WTC11 (cell line): ENCODE data around the gene SLC38A10. TPM values are rescaled to one million over a fixed set of nuclear protein-coding genes. Genes with fewer than 3 reads are reported as not detected.

ENCODE experiments used
- ATAC-seq: fragments of 200-7000 bp; cut with Tn5 transposase; 2 replicates; pipeline ENCODE4 v1.10.0; 2021; ENCODE audit warnings: mild to moderate bottlenecking, moderate library complexity
- CTCF ChIA-PET: fragments of 300-600 bp; sonication (Branson Sonifier 250); formaldehyde crosslinking; loops from one replicate; lab custom pipeline; 2021; ENCODE audit warnings: antibody characterized with exemption; lab: Charles Lee
- POLR2A ChIA-PET: fragments of 350-600 bp; sonication (Branson Sonifier 250); formaldehyde crosslinking; loops from one replicate; lab custom pipeline; 2021; ENCODE audit warnings: antibody characterized with exemption; lab: Charles Lee
- DNase-seq: peaks from one replicate; pipeline ENCODE4 v3.0.0; 2021; ENCODE audit warnings: low spot score
- H3K27ac Mint-ChIP-seq: 2 replicates; pipeline ENCODE4 v1.8.0; 2021; ENCODE audit warnings: mixed read lengths
- H3K27me3 Mint-ChIP-seq: 2 replicates; pipeline ENCODE4 v1.8.0; 2021; ENCODE audit warnings: low read depth, mild to moderate bottlenecking, moderate library complexity, mixed read lengths
- H3K36me3 Mint-ChIP-seq: 2 replicates; pipeline ENCODE4 v1.8.0; 2021; ENCODE audit warnings: mixed read lengths
- H3K4me1 Mint-ChIP-seq: 2 replicates; pipeline ENCODE4 v1.8.0; 2022; ENCODE audit warnings: mixed read lengths
- H3K4me3 Mint-ChIP-seq: 2 replicates; pipeline ENCODE4 v1.8.0; 2021; ENCODE audit warnings: mild to moderate bottlenecking, moderate library complexity, mixed read lengths
- H3K9me3 Mint-ChIP-seq: 2 replicates; pipeline ENCODE4 v1.8.0; 2021; ENCODE audit warnings: mixed read lengths
- CREB1 ChIP-seq: sonication (generic); formaldehyde crosslinking; IDR thresholded peaks from 2 replicates; pipeline ENCODE4 v1.8.0; 2023; ENCODE audit warnings: mild to moderate bottlenecking, missing genetic modification reagents
- ESRRA ChIP-seq: sonication (generic); formaldehyde crosslinking; IDR thresholded peaks from 2 replicates; pipeline ENCODE4 v1.8.1; 2022; ENCODE audit warnings: mild to moderate bottlenecking, missing genetic modification reagents, borderline replicate concordance
- JAZF1 ChIP-seq: fragments of 250-450 bp; sonication (Bioruptor Pico); IDR thresholded peaks from 2 replicates; pipeline ENCODE4 v1.9.0; 2021; ENCODE audit warnings: moderate library complexity, mild to moderate bottlenecking, inconsistent platforms
- NFE2L1 ChIP-seq: sonication (generic); formaldehyde crosslinking; IDR thresholded peaks from 2 replicates; pipeline ENCODE4 v1.8.1; 2023; ENCODE audit warnings: missing genetic modification reagents
- RELA ChIP-seq: sonication (generic); formaldehyde crosslinking; IDR thresholded peaks from 2 replicates; pipeline ENCODE4 v1.8.1; 2022; ENCODE audit warnings: missing genetic modification reagents, mild to moderate bottlenecking, borderline replicate concordance
- SOX15 ChIP-seq: fragments of 250-450 bp; sonication (Bioruptor Pico); IDR thresholded peaks from 2 replicates; pipeline ENCODE4 v1.9.0; 2021; ENCODE audit warnings: mild to moderate bottlenecking
- SP1 ChIP-seq: sonication (generic); formaldehyde crosslinking; conservative IDR thresholded peaks from 2 replicates; pipeline ENCODE4 v1.8.1; 2022; ENCODE audit warnings: missing genetic modification reagents
- TCF7 ChIP-seq: sonication (generic); formaldehyde crosslinking; IDR thresholded peaks from 2 replicates; pipeline ENCODE4 v1.8.0; 2022; ENCODE audit warnings: mild to moderate bottlenecking, low read depth, missing genetic modification reagents, moderate library complexity
- ZNF263 ChIP-seq: sonication (generic); formaldehyde crosslinking; IDR thresholded peaks from 2 replicates; pipeline ENCODE4 v1.8.1; 2022; ENCODE audit warnings: low read depth, mild to moderate bottlenecking, moderate library complexity, missing genetic modification reagents
- ZNF416 ChIP-seq: fragments of 250-450 bp; sonication (Bioruptor Pico); IDR thresholded peaks from 2 replicates; pipeline ENCODE4 v1.9.0; 2021; ENCODE audit warnings: mild to moderate bottlenecking, inconsistent platforms
- total RNA-seq: library from RNA; stranded (reverse); gene quantifications from 3 replicates; pipeline ENCODE4 v1.2.3, GENCODE V29; 2021
- TF ChIP-seq, protein P1 (sequence below): fragments of 200-600 bp; IDR thresholded peaks from 2 replicates; pipeline ENCODE4 v1.8.0; 2022; ENCODE audit warnings: antibody characterized with exemption
- TF ChIP-seq, protein P2 (sequence below): sonication (generic); formaldehyde crosslinking; conservative IDR thresholded peaks from 2 replicates; pipeline ENCODE4 v1.8.1; 2022; ENCODE audit warnings: mild to moderate bottlenecking, missing genetic modification reagents
- TF ChIP-seq, protein P3 (sequence below): fragments of 250-450 bp; sonication (Bioruptor Pico); IDR thresholded peaks from 2 replicates; pipeline ENCODE4 v1.9.0; 2021; ENCODE audit warnings: mild to moderate bottlenecking
- TF ChIP-seq, protein P4 (sequence below): sonication (generic); formaldehyde crosslinking; IDR thresholded peaks from 2 replicates; pipeline ENCODE4 v1.8.0; 2023; ENCODE audit warnings: missing genetic modification reagents
- TF ChIP-seq, protein P5 (sequence below): sonication (generic); formaldehyde crosslinking; IDR thresholded peaks from 2 replicates; pipeline ENCODE4 v1.8.0; 2023; ENCODE audit warnings: mild to moderate bottlenecking, missing genetic modification reagents
- TF ChIP-seq, protein P6 (sequence below): fragments of 250-450 bp; sonication (Bioruptor Pico); IDR thresholded peaks from 2 replicates; pipeline ENCODE4 v1.9.0; 2021; ENCODE audit warnings: mild to moderate bottlenecking, borderline replicate concordance
- TF ChIP-seq, protein P7 (sequence below): sonication (generic); formaldehyde crosslinking; IDR thresholded peaks from 2 replicates; pipeline ENCODE4 v1.8.0; 2022; ENCODE audit warnings: mild to moderate bottlenecking, missing genetic modification reagents
- TF ChIP-seq, protein P8 (sequence below): sonication (generic); formaldehyde crosslinking; IDR thresholded peaks from 2 replicates; pipeline ENCODE4 v1.8.1; 2023; ENCODE audit warnings: mild to moderate bottlenecking, moderate library complexity, missing genetic modification reagents

The SLC38A10 gene
- total RNA-seq, 1 experiment from 2014 or later = 47.0 TPM

DNA sequence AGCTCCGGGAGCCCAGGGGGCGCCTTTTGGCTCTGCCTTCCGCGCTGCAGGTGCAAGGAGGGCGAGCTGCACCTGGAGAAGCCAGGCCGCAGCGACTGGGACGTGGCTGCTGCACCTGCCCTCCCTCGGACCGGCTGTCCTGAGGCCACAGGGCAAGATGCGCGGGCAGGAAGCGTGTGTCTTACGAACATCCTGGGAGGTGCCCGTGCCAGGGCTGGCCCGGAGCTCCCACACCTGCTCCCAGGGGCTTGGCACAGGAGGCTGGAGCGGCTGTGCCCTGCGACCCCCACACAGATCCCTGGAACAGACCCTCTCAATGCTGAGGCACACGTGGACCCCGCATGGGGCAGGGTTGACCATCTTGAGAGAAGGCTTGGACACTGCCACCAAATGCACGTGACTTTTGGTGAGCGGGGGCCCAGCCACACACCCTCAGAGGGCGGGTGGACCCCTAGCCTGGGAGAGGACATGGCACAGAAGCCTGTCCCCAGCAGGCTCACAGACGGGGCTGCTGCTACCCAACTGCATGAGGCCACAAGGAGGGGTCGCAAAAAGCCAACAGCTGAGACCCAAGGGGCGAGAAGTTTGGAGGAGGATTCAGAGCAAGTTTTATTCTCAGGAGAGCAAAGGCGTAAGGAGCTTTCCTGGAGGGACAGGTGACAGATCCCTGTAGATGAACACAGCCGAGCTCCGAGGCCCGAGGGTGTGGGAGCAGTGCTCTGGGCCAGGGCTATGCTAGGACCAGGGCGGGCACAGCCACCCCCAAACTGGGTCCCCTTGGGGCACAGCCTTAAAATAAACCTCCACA, 44.6 kb downstream of the SLC38A10 start (continued):
- TF ChIP-seq ZNF416 (CRISPR knock-in tag) = no peak
- TF ChIP-seq JAZF1 (CRISPR knock-in tag) = no peak

DNA sequence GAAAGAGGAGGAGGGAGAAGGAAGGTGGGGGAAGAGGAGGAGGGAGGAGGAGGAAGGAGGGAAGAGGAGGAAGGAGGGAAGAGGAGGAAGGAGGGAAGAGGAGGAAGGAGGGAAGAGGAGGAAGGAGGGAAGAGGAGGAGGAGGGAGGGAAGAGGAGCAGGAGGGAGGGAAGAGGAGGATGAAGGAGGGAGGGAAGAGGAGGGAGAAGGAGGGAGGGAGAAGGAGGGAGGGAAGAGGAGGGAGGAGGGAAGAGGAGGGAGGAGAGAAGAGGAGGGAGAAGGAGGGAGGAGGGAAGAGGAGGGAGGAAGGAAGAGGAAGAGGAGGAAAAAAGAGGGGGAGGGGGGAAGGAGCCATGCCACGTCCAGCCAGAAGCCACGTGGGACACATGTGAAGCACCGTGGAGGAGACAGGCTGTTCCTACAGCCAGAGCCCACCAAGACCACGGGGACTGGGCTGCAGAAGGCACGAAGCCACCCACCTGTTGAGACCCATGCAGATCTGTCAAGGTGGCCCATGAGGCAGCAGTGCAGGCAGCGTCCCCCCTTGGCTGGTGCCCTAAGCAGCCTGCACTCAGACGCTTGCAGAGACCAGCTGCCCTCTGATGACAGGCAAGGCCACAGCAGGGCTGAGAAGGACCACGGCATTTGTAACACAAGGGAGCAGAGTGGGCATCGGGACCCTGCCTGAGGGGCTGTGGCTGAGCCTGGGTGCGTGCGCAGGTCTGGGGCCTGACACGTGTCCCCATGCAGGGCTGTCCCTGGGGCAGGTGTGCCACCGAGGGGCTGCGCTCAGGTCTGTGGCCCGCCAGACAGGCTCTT, 45.7 kb downstream of the SLC38A10 start:
- H3K4me3 Mint-ChIP-seq = no peak overlapping the region
- DNase-seq = no peak
- no peaks in the 10 kb centered on the region; the same call in 1 of the 2 replicates for H3K9me3 Mint-ChIP-seq
- no peak for ATAC-seq
- no peak overlapping the region for H3K27ac Mint-ChIP-seq
- H3K36me3 Mint-ChIP-seq = 0 out of 2 replicates have a peak, but pooled peaks cover 6% of the 10 kb centered on the region
- peaks cover 14% of the 10 kb centered on the region for H3K4me1 Mint-ChIP-seq
- H3K27me3 Mint-ChIP-seq = no peaks in the 10 kb centered on the region
- CTCF ChIA-PET = interaction anchor here (1.2 kb wide), 1 partner anchor 10 kb away, joined by 4 read pairs; no protein-coding TSS in a partner anchor
- POLR2A ChIA-PET = no interaction called here
- TF ChIP-seq, protein P1, sequence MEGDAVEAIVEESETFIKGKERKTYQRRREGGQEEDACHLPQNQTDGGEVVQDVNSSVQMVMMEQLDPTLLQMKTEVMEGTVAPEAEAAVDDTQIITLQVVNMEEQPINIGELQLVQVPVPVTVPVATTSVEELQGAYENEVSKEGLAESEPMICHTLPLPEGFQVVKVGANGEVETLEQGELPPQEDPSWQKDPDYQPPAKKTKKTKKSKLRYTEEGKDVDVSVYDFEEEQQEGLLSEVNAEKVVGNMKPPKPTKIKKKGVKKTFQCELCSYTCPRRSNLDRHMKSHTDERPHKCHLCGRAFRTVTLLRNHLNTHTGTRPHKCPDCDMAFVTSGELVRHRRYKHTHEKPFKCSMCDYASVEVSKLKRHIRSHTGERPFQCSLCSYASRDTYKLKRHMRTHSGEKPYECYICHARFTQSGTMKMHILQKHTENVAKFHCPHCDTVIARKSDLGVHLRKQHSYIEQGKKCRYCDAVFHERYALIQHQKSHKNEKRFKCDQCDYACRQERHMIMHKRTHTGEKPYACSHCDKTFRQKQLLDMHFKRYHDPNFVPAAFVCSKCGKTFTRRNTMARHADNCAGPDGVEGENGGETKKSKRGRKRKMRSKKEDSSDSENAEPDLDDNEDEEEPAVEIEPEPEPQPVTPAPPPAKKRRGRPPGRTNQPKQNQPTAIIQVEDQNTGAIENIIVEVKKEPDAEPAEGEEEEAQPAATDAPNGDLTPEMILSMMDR = no peak
- no peak for TF ChIP-seq ZNF263
- TF ChIP-seq, protein P2, sequence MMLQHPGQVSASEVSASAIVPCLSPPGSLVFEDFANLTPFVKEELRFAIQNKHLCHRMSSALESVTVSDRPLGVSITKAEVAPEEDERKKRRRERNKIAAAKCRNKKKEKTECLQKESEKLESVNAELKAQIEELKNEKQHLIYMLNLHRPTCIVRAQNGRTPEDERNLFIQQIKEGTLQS = no peak
- no peak for TF ChIP-seq CREB1 (CRISPR knock-in tag)
- TF ChIP-seq, protein P3, sequence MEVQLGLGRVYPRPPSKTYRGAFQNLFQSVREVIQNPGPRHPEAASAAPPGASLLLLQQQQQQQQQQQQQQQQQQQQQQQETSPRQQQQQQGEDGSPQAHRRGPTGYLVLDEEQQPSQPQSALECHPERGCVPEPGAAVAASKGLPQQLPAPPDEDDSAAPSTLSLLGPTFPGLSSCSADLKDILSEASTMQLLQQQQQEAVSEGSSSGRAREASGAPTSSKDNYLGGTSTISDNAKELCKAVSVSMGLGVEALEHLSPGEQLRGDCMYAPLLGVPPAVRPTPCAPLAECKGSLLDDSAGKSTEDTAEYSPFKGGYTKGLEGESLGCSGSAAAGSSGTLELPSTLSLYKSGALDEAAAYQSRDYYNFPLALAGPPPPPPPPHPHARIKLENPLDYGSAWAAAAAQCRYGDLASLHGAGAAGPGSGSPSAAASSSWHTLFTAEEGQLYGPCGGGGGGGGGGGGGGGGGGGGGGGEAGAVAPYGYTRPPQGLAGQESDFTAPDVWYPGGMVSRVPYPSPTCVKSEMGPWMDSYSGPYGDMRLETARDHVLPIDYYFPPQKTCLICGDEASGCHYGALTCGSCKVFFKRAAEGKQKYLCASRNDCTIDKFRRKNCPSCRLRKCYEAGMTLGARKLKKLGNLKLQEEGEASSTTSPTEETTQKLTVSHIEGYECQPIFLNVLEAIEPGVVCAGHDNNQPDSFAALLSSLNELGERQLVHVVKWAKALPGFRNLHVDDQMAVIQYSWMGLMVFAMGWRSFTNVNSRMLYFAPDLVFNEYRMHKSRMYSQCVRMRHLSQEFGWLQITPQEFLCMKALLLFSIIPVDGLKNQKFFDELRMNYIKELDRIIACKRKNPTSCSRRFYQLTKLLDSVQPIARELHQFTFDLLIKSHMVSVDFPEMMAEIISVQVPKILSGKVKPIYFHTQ (CRISPR knock-in tag) = no peak
- TF ChIP-seq RELA (CRISPR knock-in tag) = no peak
- TF ChIP-seq ESRRA (CRISPR knock-in tag) = no peak
- TF ChIP-seq, protein P4, sequence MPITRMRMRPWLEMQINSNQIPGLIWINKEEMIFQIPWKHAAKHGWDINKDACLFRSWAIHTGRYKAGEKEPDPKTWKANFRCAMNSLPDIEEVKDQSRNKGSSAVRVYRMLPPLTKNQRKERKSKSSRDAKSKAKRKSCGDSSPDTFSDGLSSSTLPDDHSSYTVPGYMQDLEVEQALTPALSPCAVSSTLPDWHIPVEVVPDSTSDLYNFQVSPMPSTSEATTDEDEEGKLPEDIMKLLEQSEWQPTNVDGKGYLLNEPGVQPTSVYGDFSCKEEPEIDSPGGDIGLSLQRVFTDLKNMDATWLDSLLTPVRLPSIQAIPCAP (CRISPR knock-in tag) = no peak
- TF ChIP-seq, protein P5, sequence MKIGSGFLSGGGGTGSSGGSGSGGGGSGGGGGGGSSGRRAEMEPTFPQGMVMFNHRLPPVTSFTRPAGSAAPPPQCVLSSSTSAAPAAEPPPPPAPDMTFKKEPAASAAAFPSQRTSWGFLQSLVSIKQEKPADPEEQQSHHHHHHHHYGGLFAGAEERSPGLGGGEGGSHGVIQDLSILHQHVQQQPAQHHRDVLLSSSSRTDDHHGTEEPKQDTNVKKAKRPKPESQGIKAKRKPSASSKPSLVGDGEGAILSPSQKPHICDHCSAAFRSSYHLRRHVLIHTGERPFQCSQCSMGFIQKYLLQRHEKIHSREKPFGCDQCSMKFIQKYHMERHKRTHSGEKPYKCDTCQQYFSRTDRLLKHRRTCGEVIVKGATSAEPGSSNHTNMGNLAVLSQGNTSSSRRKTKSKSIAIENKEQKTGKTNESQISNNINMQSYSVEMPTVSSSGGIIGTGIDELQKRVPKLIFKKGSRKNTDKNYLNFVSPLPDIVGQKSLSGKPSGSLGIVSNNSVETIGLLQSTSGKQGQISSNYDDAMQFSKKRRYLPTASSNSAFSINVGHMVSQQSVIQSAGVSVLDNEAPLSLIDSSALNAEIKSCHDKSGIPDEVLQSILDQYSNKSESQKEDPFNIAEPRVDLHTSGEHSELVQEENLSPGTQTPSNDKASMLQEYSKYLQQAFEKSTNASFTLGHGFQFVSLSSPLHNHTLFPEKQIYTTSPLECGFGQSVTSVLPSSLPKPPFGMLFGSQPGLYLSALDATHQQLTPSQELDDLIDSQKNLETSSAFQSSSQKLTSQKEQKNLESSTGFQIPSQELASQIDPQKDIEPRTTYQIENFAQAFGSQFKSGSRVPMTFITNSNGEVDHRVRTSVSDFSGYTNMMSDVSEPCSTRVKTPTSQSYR (CRISPR knock-in tag) = no peak
- TF ChIP-seq, protein P6, sequence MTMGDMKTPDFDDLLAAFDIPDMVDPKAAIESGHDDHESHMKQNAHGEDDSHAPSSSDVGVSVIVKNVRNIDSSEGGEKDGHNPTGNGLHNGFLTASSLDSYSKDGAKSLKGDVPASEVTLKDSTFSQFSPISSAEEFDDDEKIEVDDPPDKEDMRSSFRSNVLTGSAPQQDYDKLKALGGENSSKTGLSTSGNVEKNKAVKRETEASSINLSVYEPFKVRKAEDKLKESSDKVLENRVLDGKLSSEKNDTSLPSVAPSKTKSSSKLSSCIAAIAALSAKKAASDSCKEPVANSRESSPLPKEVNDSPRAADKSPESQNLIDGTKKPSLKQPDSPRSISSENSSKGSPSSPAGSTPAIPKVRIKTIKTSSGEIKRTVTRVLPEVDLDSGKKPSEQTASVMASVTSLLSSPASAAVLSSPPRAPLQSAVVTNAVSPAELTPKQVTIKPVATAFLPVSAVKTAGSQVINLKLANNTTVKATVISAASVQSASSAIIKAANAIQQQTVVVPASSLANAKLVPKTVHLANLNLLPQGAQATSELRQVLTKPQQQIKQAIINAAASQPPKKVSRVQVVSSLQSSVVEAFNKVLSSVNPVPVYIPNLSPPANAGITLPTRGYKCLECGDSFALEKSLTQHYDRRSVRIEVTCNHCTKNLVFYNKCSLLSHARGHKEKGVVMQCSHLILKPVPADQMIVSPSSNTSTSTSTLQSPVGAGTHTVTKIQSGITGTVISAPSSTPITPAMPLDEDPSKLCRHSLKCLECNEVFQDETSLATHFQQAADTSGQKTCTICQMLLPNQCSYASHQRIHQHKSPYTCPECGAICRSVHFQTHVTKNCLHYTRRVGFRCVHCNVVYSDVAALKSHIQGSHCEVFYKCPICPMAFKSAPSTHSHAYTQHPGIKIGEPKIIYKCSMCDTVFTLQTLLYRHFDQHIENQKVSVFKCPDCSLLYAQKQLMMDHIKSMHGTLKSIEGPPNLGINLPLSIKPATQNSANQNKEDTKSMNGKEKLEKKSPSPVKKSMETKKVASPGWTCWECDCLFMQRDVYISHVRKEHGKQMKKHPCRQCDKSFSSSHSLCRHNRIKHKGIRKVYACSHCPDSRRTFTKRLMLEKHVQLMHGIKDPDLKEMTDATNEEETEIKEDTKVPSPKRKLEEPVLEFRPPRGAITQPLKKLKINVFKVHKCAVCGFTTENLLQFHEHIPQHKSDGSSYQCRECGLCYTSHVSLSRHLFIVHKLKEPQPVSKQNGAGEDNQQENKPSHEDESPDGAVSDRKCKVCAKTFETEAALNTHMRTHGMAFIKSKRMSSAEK (CRISPR knock-in tag) = no peak
- no peak for TF ChIP-seq SP1 (CRISPR knock-in tag)
- TF ChIP-seq NFE2L1 (CRISPR knock-in tag) = no peak
- no peak for TF ChIP-seq TCF7 (CRISPR knock-in tag)
- TF ChIP-seq, protein P7, sequence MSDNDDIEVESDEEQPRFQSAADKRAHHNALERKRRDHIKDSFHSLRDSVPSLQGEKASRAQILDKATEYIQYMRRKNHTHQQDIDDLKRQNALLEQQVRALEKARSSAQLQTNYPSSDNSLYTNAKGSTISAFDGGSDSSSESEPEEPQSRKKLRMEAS (CRISPR knock-in tag) = no peak
- no peak for TF ChIP-seq SOX15 (CRISPR knock-in tag)
- TF ChIP-seq, protein P8, sequence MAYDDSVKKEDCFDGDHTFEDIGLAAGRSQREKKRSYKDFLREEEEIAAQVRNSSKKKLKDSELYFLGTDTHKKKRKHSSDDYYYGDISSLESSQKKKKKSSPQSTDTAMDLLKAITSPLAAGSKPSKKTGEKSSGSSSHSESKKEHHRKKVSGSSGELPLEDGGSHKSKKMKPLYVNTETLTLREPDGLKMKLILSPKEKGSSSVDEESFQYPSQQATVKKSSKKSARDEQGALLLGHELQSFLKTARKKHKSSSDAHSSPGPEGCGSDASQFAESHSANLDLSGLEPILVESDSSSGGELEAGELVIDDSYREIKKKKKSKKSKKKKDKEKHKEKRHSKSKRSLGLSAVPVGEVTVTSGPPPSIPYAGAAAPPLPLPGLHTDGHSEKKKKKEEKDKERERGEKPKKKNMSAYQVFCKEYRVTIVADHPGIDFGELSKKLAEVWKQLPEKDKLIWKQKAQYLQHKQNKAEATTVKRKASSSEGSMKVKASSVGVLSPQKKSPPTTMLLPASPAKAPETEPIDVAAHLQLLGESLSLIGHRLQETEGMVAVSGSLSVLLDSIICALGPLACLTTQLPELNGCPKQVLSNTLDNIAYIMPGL (CRISPR knock-in tag) = no peak
